Measurements from ENCODE around the gene CYTH1. TPM values are rescaled to one million over a fixed set of nuclear protein-coding genes. Genes with fewer than 3 reads are reported as not detected.

CYTH1 gene
- total RNA-seq, 4 donors from 2014 or later, result 42.1 to 86.7 (median 67.5) TPM

DNA sequence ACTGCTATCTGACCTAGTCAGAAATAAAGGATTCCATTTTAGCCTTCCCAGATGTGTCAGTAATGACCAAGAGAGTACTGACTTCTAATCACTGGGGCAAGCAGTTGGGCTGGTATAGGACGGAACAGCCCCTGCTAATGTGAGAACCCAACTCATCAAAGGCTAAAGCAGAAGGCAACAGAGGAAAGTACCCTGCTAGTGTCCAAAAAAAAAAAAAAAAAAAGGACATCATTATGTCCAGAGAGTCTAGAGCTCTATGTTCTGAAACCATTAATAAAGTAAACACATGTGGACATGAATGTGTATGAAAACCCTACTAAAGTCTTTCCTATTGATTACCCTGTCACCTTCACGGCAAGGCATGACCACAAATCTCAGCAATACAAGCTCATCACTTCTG, 85.0 kb downstream of the CYTH1 start:
- 55 to 60% methylated on average over 2 of the region's 2 CpGs for WGBS, 2 donors

DNA sequence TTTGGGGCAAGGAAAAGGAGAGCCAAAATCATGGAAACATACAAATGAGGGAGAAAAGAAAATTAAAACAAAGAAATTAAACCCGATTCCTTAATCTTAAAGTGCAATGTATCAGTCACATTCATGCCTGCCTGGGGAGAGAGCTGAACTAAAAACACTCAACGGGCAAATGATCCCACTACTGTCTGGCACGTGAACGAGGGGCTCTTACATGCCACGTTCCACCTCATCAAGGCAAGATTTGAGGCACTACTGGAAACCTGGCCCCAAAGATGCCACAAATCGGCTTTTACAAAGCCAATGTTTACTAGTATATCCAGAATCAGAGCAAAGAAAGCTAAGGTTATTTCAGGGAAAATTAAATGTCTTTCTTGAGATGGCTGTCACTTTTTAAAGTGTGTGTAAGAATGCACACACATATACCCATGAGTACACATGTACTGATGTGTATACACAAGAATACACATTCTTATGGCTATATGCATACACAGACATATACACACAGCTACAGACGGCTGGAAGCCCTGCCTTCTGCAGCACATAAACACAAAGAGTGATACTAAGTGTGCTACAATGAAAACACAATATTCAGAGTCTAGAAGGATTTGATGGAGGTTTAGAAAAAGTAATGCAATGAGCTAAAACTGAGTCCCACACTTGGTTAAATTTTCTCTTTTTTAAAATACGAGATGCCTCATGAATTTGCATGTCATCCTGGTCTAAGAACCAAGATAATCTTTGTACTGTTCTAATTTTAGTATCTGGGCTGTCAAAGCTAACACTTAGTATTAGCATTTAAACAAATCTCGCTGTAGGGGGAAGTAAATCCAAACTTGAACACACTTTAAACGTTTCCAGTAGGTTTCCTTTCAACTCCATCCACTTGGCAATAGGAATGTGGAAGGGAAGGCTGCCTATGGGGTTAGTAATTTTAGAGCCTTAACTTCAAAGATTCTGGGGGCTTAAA, 85.8 kb downstream of the CYTH1 start:
- 58 to 71% methylated on average over 10 of the region's 10 CpGs for WGBS, 2 donors
- Histone ChIP-seq H3K36me3 (peaks cover 19 to 100% (median 65%) of the 10 kb centered on the region in 3 donors), H3K27ac (no peak overlapping the region), H3K4me1 (peaks cover 0 to 11% (median 0%) of the 10 kb centered on the region in 3 donors), H3K27me3 (no peaks in the 10 kb centered on the region), H3K4me3 (no peak overlapping the region), H3K9me3 (no peaks in the 10 kb centered on the region)
- intact Hi-C loops (cut with DNase I), result no loop called here
- no peak for DNase-seq
- no peak for TF ChIP-seq POLR2A (IDR thresholded peaks at IDR 0.05)
- TF ChIP-seq, protein P1, sequence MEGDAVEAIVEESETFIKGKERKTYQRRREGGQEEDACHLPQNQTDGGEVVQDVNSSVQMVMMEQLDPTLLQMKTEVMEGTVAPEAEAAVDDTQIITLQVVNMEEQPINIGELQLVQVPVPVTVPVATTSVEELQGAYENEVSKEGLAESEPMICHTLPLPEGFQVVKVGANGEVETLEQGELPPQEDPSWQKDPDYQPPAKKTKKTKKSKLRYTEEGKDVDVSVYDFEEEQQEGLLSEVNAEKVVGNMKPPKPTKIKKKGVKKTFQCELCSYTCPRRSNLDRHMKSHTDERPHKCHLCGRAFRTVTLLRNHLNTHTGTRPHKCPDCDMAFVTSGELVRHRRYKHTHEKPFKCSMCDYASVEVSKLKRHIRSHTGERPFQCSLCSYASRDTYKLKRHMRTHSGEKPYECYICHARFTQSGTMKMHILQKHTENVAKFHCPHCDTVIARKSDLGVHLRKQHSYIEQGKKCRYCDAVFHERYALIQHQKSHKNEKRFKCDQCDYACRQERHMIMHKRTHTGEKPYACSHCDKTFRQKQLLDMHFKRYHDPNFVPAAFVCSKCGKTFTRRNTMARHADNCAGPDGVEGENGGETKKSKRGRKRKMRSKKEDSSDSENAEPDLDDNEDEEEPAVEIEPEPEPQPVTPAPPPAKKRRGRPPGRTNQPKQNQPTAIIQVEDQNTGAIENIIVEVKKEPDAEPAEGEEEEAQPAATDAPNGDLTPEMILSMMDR (IDR thresholded peaks at IDR 0.05), result no peak

More for the DNA sequence above, 85.0 kb downstream of the CYTH1 start:
- no peaks in the 10 kb centered on the region for H3K9me3 ChIP-seq
- no peaks in the 10 kb centered on the region for H3K27me3 ChIP-seq
- no peak for TF ChIP-seq POLR2A (IDR thresholded peaks at IDR 0.05)
- TF ChIP-seq, protein P1 (IDR thresholded peaks at IDR 0.05), result no peak
- H3K36me3 ChIP-seq, result peaks cover 27 to 100% (median 68%) of the 10 kb centered on the region in 3 donors
- H3K4me3 ChIP-seq, result no peak overlapping the region
- H3K27ac ChIP-seq, result no peak overlapping the region
- H3K4me1 ChIP-seq, result peaks cover 0 to 11% (median 0%) of the 10 kb centered on the region in 3 donors
- intact Hi-C loops (cut with DNase I), result no loop called here
- no peak for DNase-seq

GRCh38 chr17:78694805-78695531, 87.1 kb downstream of the CYTH1 start:
- DNase-seq, result no peak
- WGBS, 2 donors, result 71 to 86% methylated on average over 12 to 16 of the region's 16 CpGs
- Histone ChIP-seq H3K4me3 (no peak overlapping the region), H3K27me3 (no peaks in the 10 kb centered on the region), H3K36me3 (peaks cover 15 to 97% (median 59%) of the 10 kb centered on the region in 3 donors), H3K4me1 (peaks cover 0 to 11% (median 0%) of the 10 kb centered on the region in 3 donors), H3K9me3 (no peaks in the 10 kb centered on the region), H3K27ac (no peak overlapping the region)
- intact Hi-C loops (cut with DNase I), result no loop called here
- no peak for TF ChIP-seq POLR2A (IDR thresholded peaks at IDR 0.05)
- TF ChIP-seq, protein P1 (IDR thresholded peaks at IDR 0.05), result no peak

DNA sequence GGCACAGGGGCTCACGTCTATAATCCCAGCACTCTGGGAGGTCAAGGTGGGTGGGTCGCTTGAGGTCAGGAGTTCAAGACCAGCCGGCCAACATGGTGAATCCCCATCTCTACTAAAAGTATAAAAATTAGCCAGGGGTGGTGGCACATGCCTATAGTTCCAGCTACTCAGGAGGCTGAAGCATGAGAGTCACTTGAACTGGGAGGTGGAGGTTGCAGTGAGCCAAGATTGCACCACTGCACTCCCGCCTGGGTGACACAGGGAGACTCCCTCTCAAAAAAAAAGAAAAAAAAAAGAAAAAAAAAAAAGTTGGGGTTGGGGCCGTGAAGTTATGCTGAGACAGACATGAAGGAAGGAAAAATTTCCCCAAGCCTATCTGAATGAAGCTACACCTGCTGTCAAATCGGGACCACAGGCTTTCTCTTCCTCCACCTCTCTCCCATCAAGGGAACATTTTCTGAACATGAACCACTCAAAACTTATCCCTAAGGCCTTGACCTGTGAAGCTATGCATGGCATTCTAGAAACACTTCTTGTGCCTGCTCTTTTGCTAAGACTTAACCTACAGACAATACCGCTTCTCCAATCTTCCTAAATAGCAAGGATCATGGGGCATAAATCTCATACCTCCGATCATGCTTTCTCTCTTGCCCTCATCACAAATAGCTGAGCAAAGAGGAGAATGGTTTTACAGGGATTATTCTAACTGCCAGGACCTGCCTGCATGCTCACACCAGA, 88.6 kb downstream of the CYTH1 start:
- no peak for TF ChIP-seq POLR2A (IDR thresholded peaks at IDR 0.05)
- TF ChIP-seq, protein P1 (IDR thresholded peaks at IDR 0.05), result no peak
- no peak overlapping the region for H3K4me3 ChIP-seq
- no peak for DNase-seq
- H3K27ac ChIP-seq, result no peak overlapping the region
- peaks cover 16 to 97% (median 55%) of the 10 kb centered on the region in 3 donors for H3K36me3 ChIP-seq
- 86 to 95% methylated on average over 7 to 8 of the region's 8 CpGs for WGBS, 2 donors
- no peaks in the 10 kb centered on the region for H3K9me3 ChIP-seq
- intact Hi-C loops (cut with DNase I), result no loop called here
- H3K27me3 ChIP-seq, result no peaks in the 10 kb centered on the region
- peaks cover 0 to 11% (median 0%) of the 10 kb centered on the region in 3 donors for H3K4me1 ChIP-seq
